GM12878 (cell line): ENCODE results near the gene PRRT1. TPM values are rescaled to one million over a fixed set of nuclear protein-coding genes. Genes with fewer than 3 reads are reported as not detected.

Source experiments
- ATF7 ChIP-seq: fragments of 450-650 bp; IDR thresholded peaks from 2 replicates; pipeline ENCODE4 v1.6.1; 2016; ENCODE audit warnings: low read depth, mild to moderate bottlenecking
- BRCA1 ChIP-seq: IDR thresholded peaks from 2 replicates; pipeline ENCODE4 v1.6.1; 2011; ENCODE audit warnings: low read depth, low read length, improper control_type of control experiment
- CREM ChIP-seq: IDR thresholded peaks from 2 replicates; pipeline ENCODE4 v1.6.1; 2014; ENCODE audit warnings: antibody characterized with exemption, low read depth
- DPF2 ChIP-seq: fragments of 450-650 bp; IDR thresholded peaks from 2 replicates; pipeline ENCODE4 v1.6.1; 2017; ENCODE audit warnings: mild to moderate bottlenecking
- NFIC ChIP-seq: IDR thresholded peaks from 2 replicates; pipeline ENCODE4 v1.6.1; 2012; ENCODE audit warnings: low read depth, mild to moderate bottlenecking, inconsistent platforms, low read length, moderate library complexity
- NR2C2 ChIP-seq: IDR thresholded peaks from 2 replicates; pipeline ENCODE4 v1.6.1; 2011; ENCODE audit warnings: borderline replicate concordance, low read depth; ENCODE audit not compliant: control insufficient read depth, insufficient read length
- SUPT20H ChIP-seq: IDR thresholded peaks from 2 replicates; pipeline ENCODE4 v1.6.1; 2011; ENCODE audit warnings: low read depth, mild to moderate bottlenecking, low read length, moderate library complexity, borderline replicate concordance; ENCODE audit not compliant: control insufficient read depth
- polyA plus RNA-seq, 11 experiments: library from polyadenylated mRNA; depleted of rRNA in 4 of 11; unstranded in 6 of 11; stranded (reverse) in 5 of 11; fragments of >200 nt; fragmentation: Nextera tagmentation in 4 of 11; fragmentation: Illumina TruSeq in 1 of 11; extraction: Ambion mirVana in 4 of 11; extraction: Trizol in 1 of 11; gene quantifications; 1 replicate in 1 of 11; 2 replicates in 10 of 11; pipeline versions ENCODE4 v1.2.1 to v1.2.3, GENCODE V29; 2011 to 2016; ENCODE audit warnings: inconsistent platforms in 2 of 11, missing spikeins in 2 of 11, low read depth in 1 of 11
- total RNA-seq, 4 experiments: library from RNA; depleted of rRNA in 3 of 4; stranded (reverse); fragments of >200 nt in 3 of 4; fragmentation: Illumina TruSeq in 1 of 4; extraction: Trizol in 1 of 4; gene quantifications; 2 replicates each; pipeline versions ENCODE4 v1.2.1 to v1.2.3, GENCODE V29; 2013 to 2021
- TF ChIP-seq, protein P1 (sequence below): IDR thresholded peaks from 2 replicates; pipeline ENCODE4 v1.6.1; 2012; ENCODE audit warnings: improper control_type of control experiment, low read depth, low read length; ENCODE audit not compliant: insufficient replicate concordance

PRRT1 gene
- total and polyA plus RNA-seq, 10 of the 15 experiments (the other 5 are each of a cell fraction or from before 2014, with no cell fraction given): 0.04 to 0.15 (median 0.10) TPM; not detected in 6

DNA sequence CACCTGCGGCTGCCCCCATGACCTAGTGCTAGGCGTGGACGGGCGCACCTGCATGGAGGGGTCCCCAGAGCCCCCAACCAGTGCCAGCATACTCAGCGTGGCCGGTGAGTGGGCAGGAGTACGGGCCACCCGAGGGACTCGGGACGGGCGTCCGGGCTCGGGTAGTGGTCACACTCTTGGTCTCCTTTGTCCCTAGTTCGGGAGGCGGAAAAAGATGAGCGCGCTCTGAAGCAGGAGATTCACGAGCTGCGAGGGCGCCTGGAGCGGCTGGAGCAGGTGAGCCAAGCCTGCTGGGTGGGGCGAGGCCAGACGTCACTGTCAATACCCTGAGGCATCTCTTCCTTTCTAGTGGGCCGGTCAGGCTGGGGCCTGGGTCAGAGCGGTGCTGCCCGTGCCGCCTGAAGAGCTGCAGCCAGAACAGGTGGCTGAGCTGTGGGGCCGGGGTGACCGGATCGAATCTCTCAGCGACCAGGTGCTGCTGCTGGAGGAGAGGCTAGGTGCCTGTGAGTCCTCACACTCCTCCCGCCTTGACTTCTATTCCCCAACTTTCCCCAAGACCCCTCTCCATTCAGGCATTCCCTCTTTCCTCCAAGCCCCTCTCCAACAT is 15.5 kb upstream of the PRRT1 start (continued):
- TF ChIP-seq, protein P1, sequence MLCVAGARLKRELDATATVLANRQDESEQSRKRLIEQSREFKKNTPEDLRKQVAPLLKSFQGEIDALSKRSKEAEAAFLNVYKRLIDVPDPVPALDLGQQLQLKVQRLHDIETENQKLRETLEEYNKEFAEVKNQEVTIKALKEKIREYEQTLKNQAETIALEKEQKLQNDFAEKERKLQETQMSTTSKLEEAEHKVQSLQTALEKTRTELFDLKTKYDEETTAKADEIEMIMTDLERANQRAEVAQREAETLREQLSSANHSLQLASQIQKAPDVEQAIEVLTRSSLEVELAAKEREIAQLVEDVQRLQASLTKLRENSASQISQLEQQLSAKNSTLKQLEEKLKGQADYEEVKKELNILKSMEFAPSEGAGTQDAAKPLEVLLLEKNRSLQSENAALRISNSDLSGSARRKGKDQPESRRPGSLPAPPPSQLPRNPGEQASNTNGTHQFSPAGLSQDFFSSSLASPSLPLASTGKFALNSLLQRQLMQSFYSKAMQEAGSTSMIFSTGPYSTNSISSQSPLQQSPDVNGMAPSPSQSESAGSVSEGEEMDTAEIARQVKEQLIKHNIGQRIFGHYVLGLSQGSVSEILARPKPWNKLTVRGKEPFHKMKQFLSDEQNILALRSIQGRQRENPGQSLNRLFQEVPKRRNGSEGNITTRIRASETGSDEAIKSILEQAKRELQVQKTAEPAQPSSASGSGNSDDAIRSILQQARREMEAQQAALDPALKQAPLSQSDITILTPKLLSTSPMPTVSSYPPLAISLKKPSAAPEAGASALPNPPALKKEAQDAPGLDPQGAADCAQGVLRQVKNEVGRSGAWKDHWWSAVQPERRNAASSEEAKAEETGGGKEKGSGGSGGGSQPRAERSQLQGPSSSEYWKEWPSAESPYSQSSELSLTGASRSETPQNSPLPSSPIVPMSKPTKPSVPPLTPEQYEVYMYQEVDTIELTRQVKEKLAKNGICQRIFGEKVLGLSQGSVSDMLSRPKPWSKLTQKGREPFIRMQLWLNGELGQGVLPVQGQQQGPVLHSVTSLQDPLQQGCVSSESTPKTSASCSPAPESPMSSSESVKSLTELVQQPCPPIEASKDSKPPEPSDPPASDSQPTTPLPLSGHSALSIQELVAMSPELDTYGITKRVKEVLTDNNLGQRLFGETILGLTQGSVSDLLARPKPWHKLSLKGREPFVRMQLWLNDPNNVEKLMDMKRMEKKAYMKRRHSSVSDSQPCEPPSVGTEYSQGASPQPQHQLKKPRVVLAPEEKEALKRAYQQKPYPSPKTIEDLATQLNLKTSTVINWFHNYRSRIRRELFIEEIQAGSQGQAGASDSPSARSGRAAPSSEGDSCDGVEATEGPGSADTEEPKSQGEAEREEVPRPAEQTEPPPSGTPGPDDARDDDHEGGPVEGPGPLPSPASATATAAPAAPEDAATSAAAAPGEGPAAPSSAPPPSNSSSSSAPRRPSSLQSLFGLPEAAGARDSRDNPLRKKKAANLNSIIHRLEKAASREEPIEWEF: no peak
- no peak for TF ChIP-seq SUPT20H
- TF ChIP-seq ATF7: no peak
- TF ChIP-seq NFIC: no peak
- TF ChIP-seq NR2C2: no peak
- TF ChIP-seq CREM: no peak
- TF ChIP-seq BRCA1: no peak
- no peak for TF ChIP-seq DPF2
